Measurements from ENCODE around the gene ERBB3. TPM values are rescaled to one million over a fixed set of nuclear protein-coding genes. Genes with fewer than 3 reads are reported as not detected.

Gene ERBB3
- total RNA-seq (2021; fragmentation: NEBNext Ultra II Directional; extraction: Animal tissue kit (Norgen Biotek cat#: 25700)) (49.2 and 52.4 TPM in 2 replicates), polyA plus RNA-seq (2011; rRNA removed) (33.9 and 43.4 TPM in 2 replicates), polyA minus RNA-seq (2011; rRNA and poly(A)+ RNA removed) (158 and 203 TPM in 2 replicates)
- polyA plus RNA-seq (2011; cell fraction: cytosol; rRNA removed): 42.1 TPM
- 84.6 TPM for polyA plus RNA-seq (2011; cell fraction: nucleus; rRNA removed)
- 41.7 to 55.5 TPM (median 51.4 TPM) in 4 replicates for polyA plus RNA-seq (2012, experiment 1 of 2)
- polyA plus RNA-seq (2012, experiment 2 of 2): 18.7 TPM
- polyA plus RNA-seq (2013, experiment 1 of 2): 57.7 TPM
- polyA plus RNA-seq (2013, experiment 2 of 2): 59.8 TPM
- 47.3 TPM for polyA minus RNA-seq (2011; cell fraction: cytosol; rRNA and poly(A)+ RNA removed)
- 53.6 TPM for polyA minus RNA-seq (2011; cell fraction: nucleus; rRNA and poly(A)+ RNA removed)
- long read RNA-seq, experiment 1, partial matches to known transcripts: 17 of 20 reads
- long read RNA-seq, experiment 1, other reads (novel, unspliced or antisense): 2 of 20 reads
- long read RNA-seq, experiment 2, partial matches to known transcripts: 0 of 5 reads
- long read RNA-seq, experiment 2, other reads (novel, unspliced or antisense): 0 of 5 reads

DNA sequence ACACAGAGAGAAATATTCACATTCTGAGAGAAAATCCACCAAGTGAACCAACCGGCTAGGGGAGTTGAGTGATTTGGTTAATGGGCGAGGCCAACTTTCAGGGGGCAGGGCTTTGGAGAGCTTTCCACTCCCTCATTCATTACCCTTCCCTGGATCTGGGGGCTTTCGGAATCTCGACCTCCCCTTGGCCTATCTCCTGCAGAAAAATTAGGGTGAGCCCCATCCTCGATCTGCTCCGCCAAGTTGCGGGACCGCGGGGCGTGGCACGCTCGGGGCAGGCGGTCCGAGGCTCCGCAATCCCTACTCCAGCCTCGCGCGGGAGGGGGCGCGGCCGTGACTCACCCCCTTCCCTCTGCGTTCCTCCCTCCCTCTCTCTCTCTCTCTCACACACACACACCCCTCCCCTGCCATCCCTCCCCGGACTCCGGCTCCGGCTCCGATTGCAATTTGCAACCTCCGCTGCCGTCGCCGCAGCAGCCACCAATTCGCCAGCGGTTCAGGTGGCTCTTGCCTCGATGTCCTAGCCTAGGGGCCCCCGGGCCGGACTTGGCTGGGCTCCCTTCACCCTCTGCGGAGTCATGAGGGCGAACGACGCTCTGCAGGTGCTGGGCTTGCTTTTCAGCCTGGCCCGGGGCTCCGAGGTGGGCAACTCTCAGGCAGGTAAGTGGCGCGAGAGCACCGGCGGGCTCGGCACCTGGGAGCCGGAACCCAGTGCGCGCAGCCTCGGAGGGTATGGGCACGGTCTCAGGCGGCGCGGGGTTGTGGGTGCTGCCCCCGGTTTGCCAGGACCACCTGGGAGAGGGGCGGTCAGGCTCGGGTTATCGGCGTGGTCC, at the start of gene ERBB3:
ERBB3 (plus strand) TSS at position 443 of the 833 bp plus-strand sequence; CDS start at position 579, 136 bp downstream.
- peak within 1 kb of the TSS; percentile 100 for H4K5ac ChIP-seq (ENCODE audit: insufficient read length, low read depth, low read length)
- peak within 1 kb of the TSS; percentile 100 for H2BK15ac ChIP-seq (ENCODE audit: low read length)
- no peak within 1 kb of the TSS for H3K4ac ChIP-seq (replicated peaks; ENCODE audit: insufficient read length, low read depth, low read length)
- H3K14ac ChIP-seq (ENCODE audit: insufficient read length): no peak within 1 kb of the TSS
- peak in 1 of 2 experiments; percentile 87 for DNase-seq (ENCODE audit: low read depth in 1 of 2, low spot score in 2 of 2)
- H4K8ac ChIP-seq (ENCODE audit: extremely low read depth, insufficient read depth, low read length): peak within 1 kb of the TSS; percentile 99
- H3K18ac ChIP-seq (ENCODE audit: extremely low read depth, low read length): peak within 1 kb of the TSS; percentile 100
- H4K20me1 ChIP-seq (replicated peaks in 1 of 2; ENCODE audit: control insufficient read depth in 1 of 2, insufficient read depth in 2 of 2, low read length in 2 of 2): peaks cover 2 to 10% of the 10 kb centered on the region in 2 experiments
- H3K4me1 ChIP-seq (replicated peaks in 1 of 4; ENCODE audit: control insufficient read depth in 3 of 4, insufficient read depth in 4 of 4, low read length in 3 of 4): peaks cover 3 to 17% (median 11%) of the 10 kb centered on the region in 4 experiments
- peak within 1 kb of the TSS; percentile 97 for H3K56ac ChIP-seq (replicated peaks; ENCODE audit: insufficient read length, low read depth, low read length)
- peak within 1 kb of the TSS; percentile 74 to 89 (median 80) for H3K4me3 ChIP-seq (ENCODE audit: extremely low read depth in 1 of 4, insufficient read depth in 2 of 4, low read depth in 3 of 4, low read length in 4 of 4)
- H2AFZ ChIP-seq (ENCODE audit: low read length): peak within 1 kb of the TSS; percentile 99
- H3K23ac ChIP-seq (ENCODE audit: insufficient read length): no peak within 1 kb of the TSS
- H2BK120ac ChIP-seq (replicated peaks; ENCODE audit: low read depth, low read length): peak within 1 kb of the TSS; percentile 96
- H3K79me2 ChIP-seq (ENCODE audit: control insufficient read depth in 1 of 2, insufficient read depth in 2 of 2, low read length in 2 of 2): peaks cover 0 to 27% of the 10 kb centered on the region in 2 experiments; a peak in 2 of 4 replicates
- WGBS, 2 experiments (ENCODE audit: extremely low coverage in 1 of 2, insufficient coverage in 1 of 2, insufficient read length in 1 of 2, insufficient replicate concordance in 2 of 2, low coverage in 1 of 2, low lambda C conversion rate in 2 of 2, missing lambda C conversion rate in 1 of 2): 2% methylated on average over 54 of the region's 59 CpGs; no CpG with 5 or more reads in 1 of the 2 experiments
- H3K27me3 ChIP-seq (replicated peaks in 1 of 4; ENCODE audit: control insufficient read depth in 3 of 4, extremely low read depth in 1 of 4, insufficient read depth in 3 of 4, low read length in 3 of 4): no peaks in the 10 kb centered on the region
- FAIRE-seq: peak; percentile 58
- H2BK5ac ChIP-seq (ENCODE audit: low read depth, low read length): peak within 1 kb of the TSS; percentile 98
- 0 out of 2 replicates have a peak within 1 kb of the TSS, but pooled peaks have one; percentile 61 for H2BK20ac ChIP-seq (ENCODE audit: low read length)
- peak within 1 kb of the TSS; percentile 79 to 95 (median 88) for H3K9ac ChIP-seq (replicated peaks in 1 of 4; ENCODE audit: extremely low read depth in 1 of 4, low read depth in 3 of 4, low read length in 3 of 4)
- peaks cover 0 to 3% (median 2%) of the 10 kb centered on the region in 4 experiments; a peak in 6 of 8 replicates for H3K36me3 ChIP-seq (ENCODE audit: control insufficient read depth in 2 of 4, insufficient read depth in 4 of 4, low read length in 3 of 4)
- peaks cover 6% of the 10 kb centered on the region; the same call in 1 of the 2 replicates for H3K79me1 ChIP-seq (ENCODE audit: low read depth, low read length)
- H2AK5ac ChIP-seq (ENCODE audit: low read depth, low read length): no peak within 1 kb of the TSS; the same call in 1 of the 2 replicates
- H3K27ac ChIP-seq (ENCODE audit: low read depth, low read length): peak within 1 kb of the TSS; percentile 92
- peak within 1 kb of the TSS; percentile 100 for H2BK12ac ChIP-seq (ENCODE audit: low read depth, low read length)
- POLR2A ChIA-PET (ENCODE audit: partially characterized antibody): interaction anchor here (0.6 to 8.9 kb wide), 46 partner anchors 14 to 356 kb away, joined by 3 to 112 read pairs (median 4); partner anchors contain the start of genes ANKRD52, ESYT1, IKZF4 and MYL6
- peak within 1 kb of the TSS; percentile 98 for H4K91ac ChIP-seq (replicated peaks; ENCODE audit: insufficient read length, low read length)
- CTCF ChIA-PET (ENCODE audit: partially characterized antibody): interaction anchor here (0.5 to 5.1 kb wide), 28 partner anchors 11 to 274 kb away, joined by 3 to 31 read pairs (median 4); partner anchors contain the start of genes ESYT1, ORMDL2, PA2G4 and RNF41
- H3K9me3 ChIP-seq (ENCODE audit: insufficient read depth in 2 of 2, low read depth in 1 of 2, low read length in 1 of 2): no peaks in the 10 kb centered on the region; a peak in 1 of 4 replicates
- H3K23me2 ChIP-seq (ENCODE audit: low read depth, low read length): peaks cover 7% of the 10 kb centered on the region; the same call in 1 of the 2 replicates
- H3K4me2 ChIP-seq (ENCODE audit: insufficient read depth in 1 of 2, low read depth in 2 of 2, low read length in 2 of 2): peak within 1 kb of the TSS; percentile 62 to 97
- TF ChIP-seq TAF7 (optimal IDR thresholded peaks at IDR 0.05; ENCODE audit: borderline replicate concordance, low read depth, low read length): no peak
- TF ChIP-seq CBX8 (IDR thresholded peaks at IDR 0.05; ENCODE audit: borderline replicate concordance, low read depth, low read length): no peak
- TF ChIP-seq POLR2A (IDR thresholded peaks at IDR 0.05; ENCODE audit: control extremely low read depth in 1 of 2, low read depth in 2 of 2, low read length in 2 of 2): peak in 1 of 2 experiments; percentile 47; a peak in 1 of 3 replicates
- peak in 1 of 2 experiments; percentile 32; a peak in 1 of 4 replicates for TF ChIP-seq HDAC2 (IDR thresholded peaks at IDR 0.05; ENCODE audit: borderline replicate concordance in 1 of 2, low read depth in 2 of 2, low read length in 2 of 2)
- peak; percentile 86 for TF ChIP-seq KDM4A (IDR thresholded peaks at IDR 0.05; ENCODE audit: low read depth, low read length, severe bottlenecking)
- TF ChIP-seq, protein P1, sequence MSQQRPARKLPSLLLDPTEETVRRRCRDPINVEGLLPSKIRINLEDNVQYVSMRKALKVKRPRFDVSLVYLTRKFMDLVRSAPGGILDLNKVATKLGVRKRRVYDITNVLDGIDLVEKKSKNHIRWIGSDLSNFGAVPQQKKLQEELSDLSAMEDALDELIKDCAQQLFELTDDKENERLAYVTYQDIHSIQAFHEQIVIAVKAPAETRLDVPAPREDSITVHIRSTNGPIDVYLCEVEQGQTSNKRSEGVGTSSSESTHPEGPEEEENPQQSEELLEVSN (IDR thresholded peaks at IDR 0.05): peak; percentile 45; the same call in 1 of the 2 replicates

All from H1 (cell line).